SK-N-SH (cell line): Measurements from ENCODE around the gene NDEL1. TPM values are rescaled to one million over a fixed set of nuclear protein-coding genes. Genes with fewer than 3 reads are reported as not detected.

Experiments
- CTCF ChIA-PET: fragments of 300-600, 350-600 bp; formaldehyde crosslinking; extraction: SDS; loops from one replicate; lab custom pipeline; 2021; lab: Yijun Ruan, JAX
- POLR2A ChIA-PET: fragments of 350-600 bp; sonication (Branson Sonifier 250); formaldehyde crosslinking; extraction: SDS; loops from one replicate; lab custom pipeline; 2020; ENCODE audit warnings: antibody characterized with exemption, inconsistent platforms; lab: Yijun Ruan, JAX
- DNase-seq: peaks from one replicate; pipeline ENCODE4 v3.0.0; 2012
- H2AFZ ChIP-seq: fragments of 200-600 bp; sonication (generic); 2 replicates; pipeline ENCODE4 v1.8.1; 2016; ENCODE audit warnings: antibody characterized with exemption, mild to moderate bottlenecking, low read depth
- H3F3A ChIP-seq: fragments of 200-600 bp; sonication (generic); replicated peaks from 2 replicates; pipeline ENCODE3; 2016; ENCODE audit warnings: antibody characterized with exemption, mild to moderate bottlenecking; ENCODE audit not compliant: insufficient read depth
- H3K27ac ChIP-seq, 2 experiments: fragments of 200-500 bp in 1 of 2; fragments of 200-600 bp in 1 of 2; sonication (Bioruptor generic) in 1 of 2; sonication (generic), shearing (Covaris generic) in 1 of 2; 2 replicates each; pipeline versions ENCODE4 v1.5.1 to v1.6.1; 2014 to 2016; ENCODE audit warnings: low read depth in 2 of 2, inconsistent platforms in 1 of 2, low read length in 1 of 2, mild to moderate bottlenecking in 1 of 2, mixed read lengths in 1 of 2
- H3K27me3 ChIP-seq: fragments of 200-600 bp; sonication (generic), shearing (Covaris generic); 2 replicates; pipeline ENCODE4 v1.6.1; 2016; ENCODE audit warnings: mixed run types; ENCODE audit not compliant: insufficient read depth
- H3K36me3 ChIP-seq, 2 experiments: fragments of 200-500 bp in 1 of 2; fragments of 200-600 bp in 1 of 2; sonication (Bioruptor generic) in 1 of 2; sonication (generic) in 1 of 2; replicated peaks in 1 of 2; 2 replicates each; pipeline versions ENCODE3 to v1.5.1; 2014 to 2016; ENCODE audit warnings: low read length in 1 of 2, mild to moderate bottlenecking in 1 of 2; ENCODE audit not compliant: insufficient read depth in 2 of 2, control insufficient read depth in 1 of 2
- H3K4me1 ChIP-seq, 2 experiments: fragments of 200-500 bp in 1 of 2; fragments of 200-600 bp in 1 of 2; sonication (Bioruptor generic) in 1 of 2; sonication (generic), shearing (Covaris generic) in 1 of 2; 2 replicates each; pipeline versions ENCODE4 v1.5.1 to v1.6.1; 2014 to 2016; ENCODE audit warnings: low read depth in 1 of 2, low read length in 1 of 2, mixed run types in 1 of 2; ENCODE audit not compliant: insufficient read depth in 2 of 2, control insufficient read depth in 1 of 2
- H3K4me2 ChIP-seq: fragments of 200-600 bp; sonication (generic), shearing (Covaris generic); 2 replicates; pipeline ENCODE4 v1.6.1; 2017; ENCODE audit warnings: mixed run types
- H3K4me3 ChIP-seq, 2 experiments: fragments of 200-500 bp in 1 of 2; fragments of 200-600 bp in 1 of 2; sonication (Bioruptor generic) in 1 of 2; sonication (generic), shearing (Covaris generic) in 1 of 2; 2 replicates each; pipeline versions ENCODE4 v1.5.1 to v1.8.1; 2014 to 2016; ENCODE audit warnings: low read depth in 2 of 2, inconsistent platforms in 1 of 2, low read length in 1 of 2, mild to moderate bottlenecking in 1 of 2, mixed read lengths in 1 of 2, moderate library complexity in 1 of 2
- H3K79me2 ChIP-seq: fragments of 200-600 bp; sonication (generic); 2 replicates; pipeline ENCODE4 v1.8.1; 2017; ENCODE audit warnings: mild to moderate bottlenecking; ENCODE audit not compliant: insufficient read depth
- H3K9ac ChIP-seq: fragments of 200-600 bp; sonication (generic); 2 replicates; pipeline ENCODE4 v1.6.1; 2017; ENCODE audit warnings: mixed run types
- H3K9me2 ChIP-seq: fragments of 200-600 bp; sonication (generic); 2 replicates; pipeline ENCODE4 v1.6.1; 2017; ENCODE audit warnings: mixed run types
- H3K9me3 ChIP-seq: fragments of 200-600 bp; sonication (generic); 2 replicates; pipeline ENCODE4 v1.6.1; 2017; ENCODE audit warnings: mixed run types, mild to moderate bottlenecking, moderate library complexity
- H4K20me1 ChIP-seq: fragments of 200-600 bp; sonication (generic); 2 replicates; pipeline ENCODE4 v1.6.1; 2017; ENCODE audit warnings: mild to moderate bottlenecking, mixed run types; ENCODE audit not compliant: insufficient read depth
- ELF1 ChIP-seq: IDR thresholded peaks from 2 replicates; pipeline ENCODE4 v1.4.0; 2012
- FOSL2 ChIP-seq: IDR thresholded peaks from 2 replicates; pipeline ENCODE4 v1.4.0; 2012; ENCODE audit warnings: low read depth, mild to moderate bottlenecking, moderate library complexity, borderline replicate concordance
- FOXJ3 ChIP-seq: sonication (generic); formaldehyde crosslinking; IDR thresholded peaks from 2 replicates; pipeline ENCODE4 v1.5.1; 2020; ENCODE audit warnings: mild to moderate bottlenecking, missing genetic modification reagents
- GATA2 ChIP-seq: sonication (generic); formaldehyde crosslinking; IDR thresholded peaks from 2 replicates; pipeline ENCODE4 v1.5.0; 2020; ENCODE audit warnings: mild to moderate bottlenecking, missing genetic modification reagents
- MAX ChIP-seq: IDR thresholded peaks from 2 replicates; pipeline ENCODE4 v1.4.0; 2012; ENCODE audit warnings: low read depth
- MXI1 ChIP-seq: IDR thresholded peaks from 2 replicates; pipeline ENCODE4 v1.6.1; 2012; ENCODE audit warnings: mild to moderate bottlenecking, low read depth, low read length, improper control_type of control experiment
- NFIC ChIP-seq: IDR thresholded peaks from 2 replicates; pipeline ENCODE4 v1.4.0; 2012; ENCODE audit warnings: borderline replicate concordance
- PBX3 ChIP-seq: IDR thresholded peaks from 2 replicates; pipeline ENCODE4; 2012
- RCOR1 ChIP-seq: fragments of 150-350 bp; IDR thresholded peaks from 2 replicates; pipeline ENCODE4 v1.6.1; 2017; ENCODE audit warnings: antibody characterized with exemption, low read length
- REST ChIP-seq: IDR thresholded peaks from 2 replicates; pipeline ENCODE4 v1.6.1; 2012; ENCODE audit warnings: mild to moderate bottlenecking, low read depth, low read length, moderate library complexity
- RFX5 ChIP-seq: IDR thresholded peaks from 2 replicates; pipeline ENCODE4 v1.6.1; 2012; ENCODE audit warnings: mild to moderate bottlenecking, improper control_type of control experiment, low read length
- SIN3A ChIP-seq: IDR thresholded peaks from 2 replicates; pipeline ENCODE4 v1.6.1; 2012; ENCODE audit warnings: low read depth, mild to moderate bottlenecking, low read length, moderate library complexity, borderline replicate concordance
- USF2 ChIP-seq: fragments of 150-350 bp; IDR thresholded peaks from 2 replicates; pipeline ENCODE4 v1.6.1; 2017; ENCODE audit warnings: antibody characterized with exemption, low read length, low read depth, borderline replicate concordance
- YY1 ChIP-seq: IDR thresholded peaks from 2 replicates; pipeline ENCODE4 v1.4.0; 2012; ENCODE audit warnings: low read depth, mild to moderate bottlenecking
- WGBS: methylation state at CpG from one replicate; pipeline ENCODE4 v1.1.6; 2017; ENCODE audit warnings: low lambda C conversion rate; 5-methylcytosine and 5-hydroxymethylcytosine counted together
- polyA plus RNA-seq, 3 experiments: library from polyadenylated mRNA; depleted of rRNA; stranded (reverse); fragments of >200 nt; gene quantifications; 2 replicates each; pipeline ENCODE4 v1.2.3, GENCODE V29; 2012

NDEL1 gene
- polyA plus RNA-seq, 1 of the 3 experiments (the other 2 are of a cell fraction): 49.5 TPM

- H3K27ac ChIP-seq: no peak overlapping the region
- H3K4me1 ChIP-seq: no peaks in the 10 kb centered on the region
- TF ChIP-seq ELF1: no peak
- TF ChIP-seq MAX: no peak
- no peak for TF ChIP-seq SIN3A
- no peak for TF ChIP-seq FOXJ3 (CRISPR knock-in tag)
- TF ChIP-seq RCOR1: no peak
- TF ChIP-seq USF2: no peak
- TF ChIP-seq PBX3: no peak
- TF ChIP-seq REST: no peak
- no peak for TF ChIP-seq NFIC
- TF ChIP-seq RFX5: no peak
- TF ChIP-seq GATA2 (CRISPR knock-in tag): no peak
- TF ChIP-seq YY1: no peak
- no peak for TF ChIP-seq MXI1
- TF ChIP-seq FOSL2: no peak
Observed at GRCh38 chr17:8494021-8494420, 58.3 kb downstream of the NDEL1 start.

More at GRCh38 chr17:8494021-8494420, 58.3 kb downstream of the NDEL1 start:
- WGBS: 88% methylated on average over 12 of the region's 12 CpGs
- H3K9me3 ChIP-seq: no peaks in the 10 kb centered on the region
- no peak for DNase-seq
- H3K79me2 ChIP-seq: no peaks in the 10 kb centered on the region
- ChIA-PET CTCF (interaction anchor here (1.1 to 1.5 kb wide), 2 partner anchors 83 to 110 kb away, joined by 3 read pairs; no protein-coding TSS in a partner anchor), POLR2A (no interaction called here)
- H3F3A ChIP-seq: peaks cover 8% of the 10 kb centered on the region
- peaks cover 49 to 68% of the 10 kb centered on the region in 2 experiments for H3K36me3 ChIP-seq
- H3K4me2 ChIP-seq: no peak overlapping the region
- H3K27me3 ChIP-seq: no peaks in the 10 kb centered on the region
- no peaks in the 10 kb centered on the region for H3K9me2 ChIP-seq
- no peak overlapping the region for H2AFZ ChIP-seq
- H3K9ac ChIP-seq: no peak overlapping the region
- H3K4me3 ChIP-seq: no peak overlapping the region
- no peaks in the 10 kb centered on the region for H4K20me1 ChIP-seq
